ENCODE data around the gene SLC6A3.
"Not testable (repeated sequence)": the region's sequence is repeated elsewhere in the genome, so short reads cannot be mapped to it uniquely, and the experiment has no call there.

The SLC6A3 gene

GRCh38 chr5:1465966-1466471 is 20.8 kb upstream of the SLC6A3 start:
- DNase-seq (ENCODE audit: low read depth, low spot score): no peak

GRCh38 chr5:1465117-1465516 is 19.9 kb upstream of the SLC6A3 start:
- H3K27ac ChIP-seq: no peak overlapping the region
- DNase-seq (ENCODE audit: low read depth, low spot score): no peak

More at GRCh38 chr5:1465966-1466471, 20.8 kb upstream of the SLC6A3 start:
- H3K27ac ChIP-seq: no peak overlapping the region

- no peak for DNase-seq (ENCODE audit: low read depth, low spot score)
These were observed 19.3 kb upstream of the SLC6A3 start for GRCh38 chr5:1464511-1464910.

GRCh38 chr5:1464096-1464446 is 18.8 kb upstream of the SLC6A3 start:
- no peak for DNase-seq (ENCODE audit: low read depth, low spot score)
- no peak overlapping the region for H3K27ac ChIP-seq

More at GRCh38 chr5:1464511-1464910, 19.3 kb upstream of the SLC6A3 start:
- H3K27ac ChIP-seq: no peak overlapping the region

- H3K27ac ChIP-seq: no peak overlapping the region
- DNase-seq (ENCODE audit: low read depth, low spot score): no peak
These were observed 18.3 kb upstream of the SLC6A3 start for GRCh38 chr5:1463326-1464095.

- no peak for DNase-seq (ENCODE audit: low read depth, low spot score)
- no peak overlapping the region for H3K27ac ChIP-seq
These were observed 17.1 kb upstream of the SLC6A3 start for GRCh38 chr5:1462358-1462757.

GRCh38 chr5:1461396-1461795 is 16.2 kb upstream of the SLC6A3 start:
- H3K27ac ChIP-seq: no peak overlapping the region
- no peak for DNase-seq (ENCODE audit: low read depth, low spot score)

- DNase-seq (ENCODE audit: low read depth, low spot score): no peak
- no peak overlapping the region for H3K27ac ChIP-seq
These were observed 14.9 kb upstream of the SLC6A3 start for GRCh38 chr5:1460054-1460682.

GRCh38 chr5:1459435-1459834 is 14.2 kb upstream of the SLC6A3 start:
- not testable (repeated sequence) for DNase-seq (ENCODE audit: low read depth, low spot score); H3K27ac ChIP-seq

- not testable (repeated sequence) for DNase-seq (ENCODE audit: low read depth, low spot score)
These were observed 11.1 kb upstream of the SLC6A3 start for GRCh38 chr5:1456110-1456881.

GRCh38 chr5:1453613-1454012 is 8.4 kb upstream of the SLC6A3 start:
- no peak for DNase-seq (ENCODE audit: low read depth, low spot score)

More at GRCh38 chr5:1456110-1456881, 11.1 kb upstream of the SLC6A3 start:
- H3K27ac ChIP-seq: not testable (repeated sequence)

GRCh38 chr5:1449081-1449630 is 3.9 kb upstream of the SLC6A3 start:
- H3K27ac ChIP-seq: no peak overlapping the region
- DNase-seq (ENCODE audit: low read depth, low spot score): no peak

More at GRCh38 chr5:1453613-1454012, 8.4 kb upstream of the SLC6A3 start:
- H3K27ac ChIP-seq: no peak overlapping the region

GRCh38 chr5:1448511-1449011 is 3.3 kb upstream of the SLC6A3 start:
- no peak overlapping the region for H3K27ac ChIP-seq
- DNase-seq (ENCODE audit: low read depth, low spot score): no peak

GRCh38 chr5:1447671-1448361 is 2.6 kb upstream of the SLC6A3 start:
- DNase-seq (ENCODE audit: low read depth, low spot score): no peak
- no peak overlapping the region for H3K27ac ChIP-seq

- DNase-seq (ENCODE audit: low read depth, low spot score): no peak
- H3K27ac ChIP-seq: no peak overlapping the region
These were observed 1.5 kb upstream of the SLC6A3 start for GRCh38 chr5:1446602-1447343.

GRCh38 chr5:1445689-1446601 is 705 bp upstream of the SLC6A3 start:
- H3K27ac ChIP-seq: no peak overlapping the region
- no peak for DNase-seq (ENCODE audit: low read depth, low spot score)

- DNase-seq (ENCODE audit: low read depth, low spot score): no peak
- H3K27ac ChIP-seq: no peak overlapping the region
These were observed 665 bp downstream of the SLC6A3 start for GRCh38 chr5:1444361-1445189.

All from epithelial cell of prostate (primary cell).